H1 (cell line): ENCODE results near the gene BABAM2. TPM values are rescaled to one million over a fixed set of nuclear protein-coding genes. Genes with fewer than 3 reads are reported as not detected.

Source experiments
- CTCF ChIA-PET: fragments of 300-600 bp; sonication (Branson Sonifier 250); formaldehyde crosslinking; loops from one replicate; lab custom pipeline; 2021; ENCODE audit not compliant: partially characterized antibody; lab: Charles Lee
- POLR2A ChIA-PET: fragments of 300-600 bp; sonication (Branson Sonifier 250); formaldehyde crosslinking; loops from one replicate; lab custom pipeline; 2021; ENCODE audit warnings: inconsistent platforms; ENCODE audit not compliant: partially characterized antibody; lab: Charles Lee
- DNase-seq, 2 experiments: peaks; one replicate each; pipeline versions ENCODE4 v3.0.0 to v3.0.0-alpha.2; 2010 to 2022; ENCODE audit warnings: low spot score in 2 of 2, low read depth in 1 of 2, mixed read lengths in 1 of 2
- FAIRE-seq: peaks from 2 replicates; lab custom pipeline; 2011; peaks lifted over from hg19 to GRCh38; lab: Jason Lieb, UNC
- H2AFZ ChIP-seq: 2 replicates; pipeline ENCODE4 v1.8.1; 2012; ENCODE audit warnings: low read length, inconsistent platforms
- H2AK5ac ChIP-seq: 2 replicates; pipeline ENCODE4 v1.6.1; 2013; ENCODE audit warnings: low read depth, low read length
- H2BK120ac ChIP-seq: replicated peaks from 2 replicates; pipeline ENCODE3; 2013; ENCODE audit warnings: low read depth, low read length, inconsistent platforms
- H2BK12ac ChIP-seq: 2 replicates; pipeline ENCODE4 v1.6.1; 2013; ENCODE audit warnings: low read depth, low read length
- H2BK15ac ChIP-seq: 2 replicates; pipeline ENCODE4 v1.6.1; 2013; ENCODE audit warnings: low read length
- H2BK20ac ChIP-seq: 2 replicates; pipeline ENCODE4 v1.6.1; 2013; ENCODE audit warnings: low read length
- H2BK5ac ChIP-seq: 2 replicates; pipeline ENCODE4 v1.6.1; 2013; ENCODE audit warnings: low read depth, low read length
- H3K14ac ChIP-seq: 2 replicates; pipeline ENCODE4 v1.6.1; 2013; ENCODE audit warnings: inconsistent platforms; ENCODE audit not compliant: insufficient read length
- H3K18ac ChIP-seq: 2 replicates; pipeline ENCODE4 v1.6.1; 2013; ENCODE audit warnings: low read length; ENCODE audit errors: extremely low read depth
- H3K23ac ChIP-seq: 2 replicates; pipeline ENCODE4 v1.6.1; 2013; ENCODE audit warnings: inconsistent platforms; ENCODE audit not compliant: insufficient read length
- H3K23me2 ChIP-seq: 2 replicates; pipeline ENCODE4 v1.6.1; 2013; ENCODE audit warnings: low read depth, low read length
- H3K27ac ChIP-seq: 2 replicates; pipeline ENCODE4 v1.6.1; 2011; ENCODE audit warnings: low read depth, low read length, inconsistent platforms
- H3K27me3 ChIP-seq, 4 experiments: replicated peaks in 1 of 4; 1 replicate in 1 of 4; 2 replicates in 3 of 4; pipeline versions ENCODE4 v1.6.1 to v1.8.1; 2011 to 2013; ENCODE audit warnings: low read length in 3 of 4, mild to moderate bottlenecking in 3 of 4, inconsistent platforms in 2 of 4, mixed read lengths in 2 of 4, moderate library complexity in 1 of 4; ENCODE audit not compliant: control insufficient read depth in 3 of 4, insufficient read depth in 3 of 4; ENCODE audit errors: extremely low read depth in 1 of 4
- H3K36me3 ChIP-seq, 4 experiments: 2 replicates each; pipeline versions ENCODE4 v1.6.1 to v1.8.1; 2011 to 2013; ENCODE audit warnings: mild to moderate bottlenecking in 4 of 4, low read length in 3 of 4, moderate library complexity in 2 of 4, control low read depth in 1 of 4, inconsistent platforms in 1 of 4; ENCODE audit not compliant: insufficient read depth in 4 of 4, control insufficient read depth in 2 of 4
- H3K4ac ChIP-seq: replicated peaks from 2 replicates; pipeline ENCODE3; 2013; ENCODE audit warnings: low read length, low read depth, mixed read lengths, inconsistent platforms; ENCODE audit not compliant: insufficient read length
- H3K4me1 ChIP-seq, 4 experiments: replicated peaks in 1 of 4; 1 replicate in 1 of 4; 2 replicates in 3 of 4; pipeline versions ENCODE4 v1.6.1 to v1.8.1; 2011 to 2013; ENCODE audit warnings: low read length in 3 of 4, inconsistent platforms in 2 of 4, mixed read lengths in 1 of 4; ENCODE audit not compliant: insufficient read depth in 4 of 4, control insufficient read depth in 3 of 4
- H3K4me2 ChIP-seq, 2 experiments: 2 replicates each; pipeline versions ENCODE4 v1.6.1 to v1.8.1; 2011 to 2013; ENCODE audit warnings: low read depth in 2 of 2, low read length in 2 of 2, control low read depth in 1 of 2, inconsistent platforms in 1 of 2, mild to moderate bottlenecking in 1 of 2; ENCODE audit not compliant: insufficient read depth in 1 of 2
- H3K4me3 ChIP-seq, 4 experiments: fragments of 200-600, 300-600 bp in 1 of 4; sonication (generic), shearing (Covaris generic), sonication (Bioruptor Twin) in 1 of 4; 2 replicates each; pipeline versions ENCODE4 v1.5.1 to v1.8.1; 2011 to 2016; ENCODE audit warnings: low read length in 4 of 4, low read depth in 3 of 4, control low read depth in 2 of 4, inconsistent platforms in 2 of 4, mild to moderate bottlenecking in 2 of 4, mixed read lengths in 1 of 4, moderate library complexity in 1 of 4; ENCODE audit not compliant: insufficient read depth in 2 of 4; ENCODE audit errors: extremely low read depth in 1 of 4
- H3K56ac ChIP-seq: replicated peaks from 2 replicates; pipeline ENCODE3; 2013; ENCODE audit warnings: low read depth, mild to moderate bottlenecking, mixed read lengths, low read length, inconsistent platforms; ENCODE audit not compliant: insufficient read length
- H3K79me1 ChIP-seq: 2 replicates; pipeline ENCODE4 v1.6.1; 2013; ENCODE audit warnings: low read depth, low read length, control low read depth
- H3K79me2 ChIP-seq, 2 experiments: 2 replicates each; pipeline versions ENCODE4 v1.6.1 to v1.8.1; 2012 to 2013; ENCODE audit warnings: low read length in 2 of 2, mild to moderate bottlenecking in 2 of 2, inconsistent platforms in 1 of 2; ENCODE audit not compliant: insufficient read depth in 2 of 2, control insufficient read depth in 1 of 2
- H3K9ac ChIP-seq, 4 experiments: replicated peaks in 1 of 4; 1 replicate in 1 of 4; 2 replicates in 3 of 4; pipeline versions ENCODE4 v1.6.1 to v1.8.1; 2011 to 2013; ENCODE audit warnings: low read depth in 3 of 4, low read length in 3 of 4, control low read depth in 2 of 4, mild to moderate bottlenecking in 2 of 4, moderate library complexity in 2 of 4, inconsistent platforms in 1 of 4; ENCODE audit errors: extremely low read depth in 1 of 4
- H3K9me3 ChIP-seq, 2 experiments: 2 replicates each; pipeline versions ENCODE4 v1.6.1 to v1.8.1; 2012 to 2013; ENCODE audit warnings: mild to moderate bottlenecking in 2 of 2, moderate library complexity in 2 of 2, control low read depth in 1 of 2, inconsistent platforms in 1 of 2, low read depth in 1 of 2, low read length in 1 of 2, mixed read lengths in 1 of 2; ENCODE audit not compliant: insufficient read depth in 2 of 2
- H4K20me1 ChIP-seq, 2 experiments: replicated peaks in 1 of 2; 2 replicates each; pipeline versions ENCODE3 to v1.8.1; 2011 to 2013; ENCODE audit warnings: inconsistent platforms in 2 of 2, low read length in 2 of 2, mild to moderate bottlenecking in 1 of 2; ENCODE audit not compliant: insufficient read depth in 2 of 2, control insufficient read depth in 1 of 2
- H4K5ac ChIP-seq: 2 replicates; pipeline ENCODE4 v1.6.1; 2013; ENCODE audit warnings: low read length, low read depth, mixed read lengths, inconsistent platforms; ENCODE audit not compliant: insufficient read length
- H4K8ac ChIP-seq: 2 replicates; pipeline ENCODE4 v1.8.0; 2013; ENCODE audit warnings: mild to moderate bottlenecking, moderate library complexity, low read length, inconsistent platforms; ENCODE audit not compliant: insufficient read depth; ENCODE audit errors: extremely low read depth
- H4K91ac ChIP-seq: replicated peaks from 2 replicates; pipeline ENCODE3; 2013; ENCODE audit warnings: low read length, mixed read lengths, inconsistent platforms; ENCODE audit not compliant: insufficient read length
- ASH2L ChIP-seq: fragments of 200-600, 300-600 bp; sonication (generic); IDR thresholded peaks from one replicate; pipeline ENCODE4 v1.7.1; 2017; ENCODE audit warnings: low read length
- NANOG ChIP-seq: IDR thresholded peaks from 2 replicates; pipeline ENCODE4 v1.6.1; 2011; ENCODE audit warnings: low read length, low read depth, mild to moderate bottlenecking, inconsistent platforms; ENCODE audit not compliant: insufficient read depth, poor library complexity, severe bottlenecking
- POLR2A ChIP-seq, 2 experiments: IDR thresholded peaks; 1 replicate in 1 of 2; 2 replicates in 1 of 2; pipeline ENCODE4 v1.6.1; 2011; ENCODE audit warnings: low read depth in 2 of 2, low read length in 2 of 2, mild to moderate bottlenecking in 2 of 2; ENCODE audit errors: control extremely low read depth in 1 of 2
- SAP30 ChIP-seq: fragments of 300-600 bp; sonication (generic); IDR thresholded peaks from 2 replicates; pipeline ENCODE4 v1.7.1; 2012; ENCODE audit warnings: low read length, moderate library complexity, mild to moderate bottlenecking, inconsistent platforms; ENCODE audit not compliant: insufficient read depth, insufficient replicate concordance
- SUZ12 ChIP-seq: fragments of 200-600 bp; sonication (generic); IDR thresholded peaks from 2 replicates; pipeline ENCODE4 v1.6.1; 2012; ENCODE audit warnings: mild to moderate bottlenecking, inconsistent platforms, low read length, moderate library complexity, mixed read lengths
- TAF7 ChIP-seq: optimal IDR thresholded peaks from 2 replicates; pipeline ENCODE3; 2011; ENCODE audit warnings: low read depth, mild to moderate bottlenecking, inconsistent platforms, low read length, moderate library complexity, borderline replicate concordance
- WGBS, 2 experiments: shearing (Covaris generic) in 1 of 2; methylation state at CpG; one replicate each; pipeline versions ENCODE4 v1.1.6 to v1.1.7; 2013 to 2015; ENCODE audit warnings: low lambda C conversion rate in 2 of 2, mixed read lengths in 2 of 2, inconsistent platforms in 1 of 2, low coverage in 1 of 2, missing lambda C conversion rate in 1 of 2; ENCODE audit not compliant: insufficient replicate concordance in 2 of 2, insufficient coverage in 1 of 2, insufficient read length in 1 of 2; ENCODE audit errors: extremely low coverage in 1 of 2, missing lambda C conversion rate in 1 of 2; 5-methylcytosine and 5-hydroxymethylcytosine counted together
- polyA plus RNA-seq, 7 experiments: library from polyadenylated mRNA; depleted of rRNA in 3 of 7; stranded (reverse) in 5 of 7; unstranded in 2 of 7; fragments of >200 nt in 5 of 7; fragments of 200-250 nt in 2 of 7; gene quantifications; 1 replicate in 5 of 7; 2 replicates in 1 of 7; 4 replicates in 1 of 7; pipeline versions ENCODE4 v1.2.1 to v1.2.3, GENCODE V29; 2011 to 2013; ENCODE audit warnings: missing spikeins in 2 of 7, mixed read lengths in 2 of 7
- total RNA-seq: library from RNA; stranded (reverse); fragmentation: NEBNext Ultra II Directional; extraction: Animal tissue kit (Norgen Biotek cat#: 25700); gene quantifications from 2 replicates; pipeline ENCODE4 v1.2.1, GENCODE V29; 2021
- TF ChIP-seq, protein P1 (sequence below): IDR thresholded peaks from 2 replicates; pipeline ENCODE4 v1.6.1; 2012; ENCODE audit warnings: inconsistent platforms

The BABAM2 gene
- total and polyA plus RNA-seq, 2 of the 8 experiments (the other 6 are each of a cell fraction or from before 2014, with no cell fraction given), result 15.8 to 20.9 TPM

DNA sequence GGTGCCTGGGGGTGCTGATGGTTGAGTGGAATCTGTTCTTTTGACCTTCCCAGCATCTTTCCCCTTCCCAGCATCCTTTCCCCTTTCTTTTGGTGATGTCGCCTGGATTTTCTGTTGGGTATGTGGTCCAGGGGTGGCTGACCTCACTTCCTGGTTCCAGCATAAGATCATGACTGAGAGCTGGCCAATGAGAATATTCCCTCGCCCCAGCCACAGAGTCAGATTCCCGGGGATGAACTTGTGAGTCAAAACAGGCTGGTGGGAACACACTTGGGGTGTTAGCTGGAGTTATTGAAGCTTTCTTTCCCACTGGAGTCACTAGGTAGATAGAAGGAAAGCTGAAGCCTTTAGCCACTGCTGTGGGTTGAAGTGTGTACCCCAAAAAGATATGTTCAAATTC, 474.1 kb downstream of the BABAM2 start:
- H2BK12ac ChIP-seq, result no peak overlapping the region
- no peak overlapping the region for H3K18ac ChIP-seq
- no peaks in the 10 kb centered on the region for H3K36me3 ChIP-seq
- H3K27me3 ChIP-seq, result no peaks in the 10 kb centered on the region; a peak in 1 of 7 replicates
- H4K5ac ChIP-seq, result no peak overlapping the region
- no peaks in the 10 kb centered on the region for H3K79me1 ChIP-seq
- POLR2A ChIA-PET, result interaction anchor here (1.7 kb wide), 1 partner anchor 26 kb away, joined by 5 read pairs; no protein-coding TSS in a partner anchor
- no peaks in the 10 kb centered on the region for H3K9me3 ChIP-seq
- H3K79me2 ChIP-seq, result no peaks in the 10 kb centered on the region
- DNase-seq (no peak), FAIRE-seq (no peak)
- no peak overlapping the region for H3K14ac ChIP-seq
- H3K23ac ChIP-seq, result no peak overlapping the region
- CTCF ChIA-PET, result interaction anchor here (0.7 to 1.0 kb wide), 2 partner anchors 31 to 49 kb away, joined by 3 to 4 read pairs; no protein-coding TSS in a partner anchor
- H3K4ac ChIP-seq, result no peak overlapping the region
- H3K23me2 ChIP-seq, result no peaks in the 10 kb centered on the region
- 89% methylated on average over 3 of the region's 3 CpGs; no CpG with 5 or more reads in 1 of the 2 experiments for WGBS, 2 experiments
- no peak overlapping the region for H3K4me2 ChIP-seq
- H4K8ac ChIP-seq, result no peak overlapping the region
- no peak overlapping the region for H4K91ac ChIP-seq
- H4K20me1 ChIP-seq, result no peaks in the 10 kb centered on the region
- H2BK120ac ChIP-seq, result no peak overlapping the region
- no peak overlapping the region for H2AK5ac ChIP-seq
- no peak overlapping the region for H3K27ac ChIP-seq
- no peak overlapping the region for H2AFZ ChIP-seq
- H2BK15ac ChIP-seq, result no peak overlapping the region
- H2BK20ac ChIP-seq, result no peak overlapping the region
- no peak overlapping the region for H3K56ac ChIP-seq
- H3K4me1 ChIP-seq, result peaks cover 0 to 3% (median 0%) of the 10 kb centered on the region in 4 experiments; a peak in 1 of 7 replicates
- no peak overlapping the region for H3K9ac ChIP-seq
- no peak overlapping the region for H3K4me3 ChIP-seq
- H2BK5ac ChIP-seq, result no peak overlapping the region
- TF ChIP-seq TAF7, result no peak
- TF ChIP-seq POLR2A (IDR thresholded peaks at IDR 0.05; ENCODE audit: control extremely low read depth in 1 of 2, low read depth in 2 of 2, low read length in 2 of 2), result no peak
- no peak for TF ChIP-seq ASH2L
- TF ChIP-seq NANOG, result no peak
- no peak for TF ChIP-seq SUZ12
- TF ChIP-seq, protein P1, sequence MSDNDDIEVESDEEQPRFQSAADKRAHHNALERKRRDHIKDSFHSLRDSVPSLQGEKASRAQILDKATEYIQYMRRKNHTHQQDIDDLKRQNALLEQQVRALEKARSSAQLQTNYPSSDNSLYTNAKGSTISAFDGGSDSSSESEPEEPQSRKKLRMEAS, result no peak
- no peak for TF ChIP-seq SAP30
- TF ChIP-seq, all 59 proteins: peak for 0
